8988T (cell line): ENCODE data around the gene PIWIL1.

ENCODE experiments used
- DNase-seq: peaks from one replicate; pipeline ENCODE4 v3.0.0; 2011

PIWIL1 gene

GRCh38 chr12:130382818-130383217, 45.1 kb downstream of the PIWIL1 start:
- no peak for DNase-seq

DNA sequence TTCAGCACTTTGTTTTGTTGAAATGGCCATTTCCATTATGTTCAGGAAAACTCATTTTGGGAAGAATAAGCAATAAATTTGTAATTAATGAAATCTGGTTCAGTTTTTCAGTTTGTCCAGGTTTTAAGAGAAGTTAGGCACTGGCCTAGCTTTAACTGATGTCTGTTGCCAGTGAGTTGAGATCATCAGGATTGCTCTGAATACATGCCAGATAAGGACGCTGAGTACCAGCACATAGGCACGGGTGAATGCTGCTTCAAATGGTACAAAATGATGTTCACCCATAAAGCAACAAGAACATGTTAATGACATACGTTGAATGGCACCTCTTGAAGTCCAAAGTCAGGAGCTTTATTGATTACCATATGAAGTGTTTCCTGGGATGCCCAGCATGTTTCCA, 46.5 kb downstream of the PIWIL1 start:
- no peak for DNase-seq

GRCh38 chr12:130385193-130385592, 47.5 kb downstream of the PIWIL1 start:
- DNase-seq, result no peak

GRCh38 chr12:130391186-130391585, 53.5 kb downstream of the PIWIL1 start:
- no peak for DNase-seq

GRCh38 chr12:130394906-130395305, 57.2 kb downstream of the PIWIL1 start:
- DNase-seq, result no peak

DNA sequence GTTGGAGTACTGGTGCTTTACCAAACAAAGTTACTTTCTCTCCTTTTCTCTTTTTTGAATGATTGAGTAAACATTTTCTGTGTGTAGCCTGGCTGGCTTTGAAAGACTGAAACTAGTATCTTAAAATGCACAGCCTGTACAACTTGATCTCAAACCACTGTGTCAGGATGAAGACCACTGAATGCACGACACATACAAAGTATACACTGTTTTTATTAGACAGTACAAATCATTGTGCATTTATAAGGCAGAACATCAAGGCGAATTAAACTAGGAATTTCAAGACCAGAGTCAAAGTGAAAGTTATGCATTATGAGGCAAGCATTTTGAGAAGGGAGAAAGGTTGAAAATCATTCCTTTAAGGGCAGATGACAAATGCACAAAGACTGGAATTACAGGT, 59.0 kb downstream of the PIWIL1 start:
- DNase-seq, result no peak

DNA sequence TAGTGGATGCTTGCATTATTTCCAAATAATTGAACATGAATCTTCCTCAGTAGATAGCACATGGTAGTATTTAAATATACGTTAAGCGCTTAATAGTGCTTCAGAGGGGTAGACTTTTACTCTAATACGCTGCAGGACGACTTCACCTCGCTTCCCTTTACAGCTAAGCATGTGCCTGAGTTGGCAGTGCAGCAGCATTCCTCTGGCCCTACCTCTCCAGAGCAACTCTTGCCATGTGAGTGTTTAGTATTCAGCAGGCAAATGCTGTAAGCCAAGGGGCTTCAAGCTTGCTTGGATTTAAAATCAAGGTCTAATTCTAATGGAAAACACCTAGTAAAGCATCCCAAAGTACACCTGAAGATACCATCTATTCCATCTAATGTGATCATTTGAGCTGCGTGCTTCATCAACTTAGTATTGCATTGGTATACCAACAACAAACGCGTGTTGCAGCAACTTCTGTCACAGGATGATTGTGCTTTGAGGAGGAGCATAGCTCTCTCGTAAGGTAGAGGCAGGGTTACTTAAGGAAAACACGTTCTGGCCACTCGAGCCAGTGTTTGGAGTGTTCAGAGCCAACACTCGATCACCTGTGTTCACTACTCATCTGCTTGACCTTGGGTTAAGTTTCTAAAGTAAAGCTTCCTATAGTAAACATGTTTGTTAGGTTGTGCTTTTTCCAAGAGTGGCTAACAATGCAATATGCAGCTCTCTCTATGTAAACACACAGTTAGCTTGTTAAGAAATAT, 60.6 kb downstream of the PIWIL1 start:
- DNase-seq, result no peak

DNA sequence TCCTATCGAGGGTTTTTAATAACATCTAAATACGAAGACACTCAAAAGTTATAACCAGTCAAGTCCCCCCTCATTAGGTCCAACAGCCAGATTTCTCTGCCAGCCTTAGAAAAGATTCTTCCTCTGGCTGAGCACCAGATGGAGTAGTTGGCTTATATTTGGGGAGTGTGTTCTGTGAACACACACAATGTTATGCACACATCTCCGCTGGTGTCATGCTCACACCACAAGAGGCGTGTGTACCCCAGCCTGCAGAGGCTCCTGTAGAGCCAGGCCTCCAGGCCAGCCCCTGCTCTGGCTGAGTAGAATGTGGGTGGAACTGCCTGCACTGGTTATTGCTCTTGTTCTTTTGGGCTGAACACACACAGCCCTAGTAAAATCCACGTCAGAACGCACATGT, 64.0 kb downstream of the PIWIL1 start:
- DNase-seq, result no peak

DNA sequence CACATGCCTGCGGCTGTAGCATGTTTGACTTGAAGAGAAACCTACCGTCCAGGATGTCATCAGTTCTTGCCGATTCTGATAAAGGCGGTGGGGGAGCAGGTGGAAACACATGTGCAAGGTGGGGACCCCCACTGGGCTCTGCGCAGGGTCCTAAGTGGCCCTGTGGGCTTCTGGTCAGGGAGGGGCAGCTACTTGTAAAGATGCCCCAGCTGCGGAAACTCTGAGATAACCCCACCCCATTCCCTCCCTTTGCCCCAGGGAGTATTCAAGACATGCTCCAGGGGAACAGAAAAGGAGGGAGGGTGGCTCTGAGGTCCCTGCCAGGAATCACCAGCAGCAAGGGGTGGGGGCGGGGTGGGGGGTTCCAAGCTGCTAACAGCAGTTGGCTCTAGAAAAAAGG, 67.6 kb downstream of the PIWIL1 start:
- DNase-seq, result no peak

DNA sequence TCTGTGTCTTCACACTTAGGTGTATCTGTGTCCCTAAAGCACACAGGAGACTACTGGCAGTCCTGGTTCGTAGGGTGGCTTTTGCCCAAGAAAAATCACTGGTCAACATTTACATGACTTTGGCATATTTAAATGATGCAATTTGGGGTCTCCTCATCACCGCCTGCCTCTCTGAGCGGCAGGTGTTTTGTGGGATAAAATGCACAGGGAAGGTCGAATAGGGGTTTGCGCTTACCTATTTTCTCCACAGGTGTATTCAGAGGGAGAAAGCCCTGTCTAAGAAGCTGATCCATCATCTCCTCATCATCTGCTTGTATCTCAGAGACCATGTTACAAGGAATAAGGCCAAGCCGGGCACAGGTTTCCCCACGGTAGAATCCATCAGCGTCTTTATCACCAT, 74.7 kb downstream of the PIWIL1 start:
- DNase-seq, result no peak

DNA sequence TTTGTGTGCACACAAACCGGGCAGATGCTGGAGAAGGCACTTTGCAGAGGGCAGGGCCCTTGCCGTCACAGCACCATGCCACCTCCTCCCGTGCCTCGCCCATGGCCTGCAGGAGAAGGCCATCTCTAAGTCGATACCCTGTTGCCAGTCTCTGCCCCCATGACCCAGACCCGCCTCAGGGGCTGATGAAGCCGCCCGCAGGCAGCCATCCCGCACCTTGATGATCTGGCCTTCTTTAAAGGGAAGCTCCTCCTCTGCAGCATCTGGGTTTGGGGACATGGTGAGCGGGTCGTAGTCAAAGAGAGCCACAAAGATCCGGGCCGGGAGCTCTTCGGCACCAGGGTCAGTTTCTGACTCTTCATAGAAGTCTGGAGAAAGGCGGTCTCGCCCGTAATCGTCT, 76.2 kb downstream of the PIWIL1 start:
- DNase-seq, result no peak

DNA sequence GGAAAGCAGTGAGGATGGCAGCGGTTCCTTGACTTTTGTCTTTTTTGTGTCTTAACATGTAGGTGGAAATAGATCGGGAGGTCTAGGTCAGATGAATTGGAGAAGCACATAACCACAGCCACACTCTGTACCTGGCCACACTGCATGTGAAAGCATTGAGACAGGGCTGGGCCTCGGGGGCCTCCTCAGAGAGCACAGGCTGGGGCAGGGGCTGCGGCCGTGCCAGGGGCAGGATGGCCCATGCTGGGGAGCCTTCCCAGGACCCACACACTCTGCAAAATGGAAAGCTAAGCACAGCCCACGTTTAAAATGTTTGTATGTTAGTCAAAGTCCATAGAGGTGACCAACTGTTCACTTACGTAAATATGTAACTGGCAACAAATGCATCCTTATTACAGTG, 76.7 kb downstream of the PIWIL1 start:
- no peak for DNase-seq

- DNase-seq, result no peak
Observed at GRCh38 chr12:130418251-130418650, 80.6 kb downstream of the PIWIL1 start.

GRCh38 chr12:130419116-130419515, 81.4 kb downstream of the PIWIL1 start:
- no peak for DNase-seq

GRCh38 chr12:130420071-130420470, 82.4 kb downstream of the PIWIL1 start:
- no peak for DNase-seq

GRCh38 chr12:130421896-130422295, 84.2 kb downstream of the PIWIL1 start:
- no peak for DNase-seq
